Measurements from ENCODE around the gene HCN2.

The HCN2 gene

GRCh38 chr19:623175-623916 is 33.7 kb downstream of the HCN2 start:
- TF ChIP-seq CTCF (IDR thresholded peaks at IDR 0.05; ENCODE audit: insufficient read depth, low read length, poor library complexity, severe bottlenecking): no peak
- no peak for TF ChIP-seq EZH2phosphoT487 (conservative IDR thresholded peaks at IDR 0.05; ENCODE audit: low read length)
- Histone ChIP-seq H3K9me2 (replicated peaks; ENCODE audit: insufficient read depth, low read length) (no peaks in the 10 kb centered on the region), H3K4me3 (ENCODE audit: insufficient read depth, low read length, poor library complexity, severe bottlenecking) (no peak overlapping the region), H3K36me3 (ENCODE audit: low read length) (peaks cover under 1% of the 10 kb centered on the region; the same call in 1 of the 2 replicates), H3K9ac (ENCODE audit: low read length) (no peak overlapping the region), H3F3A (ENCODE audit: insufficient read depth) (no peaks in the 10 kb centered on the region), H3K4me2 (ENCODE audit: low read depth, low read length, poor library complexity, severe bottlenecking) (no peak overlapping the region), H3K27me3 (ENCODE audit: low read length) (no peaks in the 10 kb centered on the region), H3K79me2 (ENCODE audit: insufficient read depth, low read length) (no peaks in the 10 kb centered on the region), H3K27ac (ENCODE audit: low read depth, low read length) (no peak overlapping the region), H4K20me1 (ENCODE audit: low read depth, low read length) (no peaks in the 10 kb centered on the region), H2AFZ (ENCODE audit: low read depth, low read length, severe bottlenecking) (no peak overlapping the region), H3K9me3 (ENCODE audit: insufficient read depth, low read length) (no peaks in the 10 kb centered on the region)

DNA sequence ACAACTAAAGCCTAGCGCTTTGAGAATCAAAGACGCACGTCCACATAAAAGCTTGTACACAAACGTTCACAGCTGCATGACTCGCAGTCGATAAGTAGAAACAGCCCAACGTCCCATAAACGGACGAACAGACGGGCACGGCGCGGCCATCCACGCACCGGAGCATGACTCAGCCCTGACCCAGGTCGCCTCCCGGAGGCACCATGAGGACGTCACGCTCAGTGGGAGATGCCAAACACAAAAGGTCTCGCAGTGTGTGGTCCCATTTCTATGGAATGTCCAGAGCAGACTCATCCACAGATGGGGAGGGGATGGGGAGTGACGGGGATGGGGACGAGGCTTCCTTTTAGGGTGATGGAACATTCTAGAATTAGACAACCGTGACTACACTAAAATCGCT is 34.3 kb downstream of the HCN2 start:
- H3K27ac ChIP-seq (ENCODE audit: low read depth, low read length): no peak overlapping the region
- H3K36me3 ChIP-seq (ENCODE audit: low read length): peaks cover 2% of the 10 kb centered on the region; the same call in 1 of the 2 replicates
- no peak overlapping the region for H2AFZ ChIP-seq (ENCODE audit: low read depth, low read length, severe bottlenecking)
- H3K9me2 ChIP-seq (replicated peaks; ENCODE audit: insufficient read depth, low read length): no peaks in the 10 kb centered on the region
- no peak for TF ChIP-seq CTCF (IDR thresholded peaks at IDR 0.05; ENCODE audit: insufficient read depth, low read length, poor library complexity, severe bottlenecking)
- no peak for TF ChIP-seq EZH2phosphoT487 (conservative IDR thresholded peaks at IDR 0.05; ENCODE audit: low read length)
- no peaks in the 10 kb centered on the region for H3F3A ChIP-seq (ENCODE audit: insufficient read depth)
- H3K9ac ChIP-seq (ENCODE audit: low read length): no peak overlapping the region
- H3K27me3 ChIP-seq (ENCODE audit: low read length): no peaks in the 10 kb centered on the region
- no peak overlapping the region for H3K4me2 ChIP-seq (ENCODE audit: low read depth, low read length, poor library complexity, severe bottlenecking)
- H3K79me2 ChIP-seq (ENCODE audit: insufficient read depth, low read length): no peaks in the 10 kb centered on the region
- no peak overlapping the region for H3K4me3 ChIP-seq (ENCODE audit: insufficient read depth, low read length, poor library complexity, severe bottlenecking)
- H4K20me1 ChIP-seq (ENCODE audit: low read depth, low read length): no peaks in the 10 kb centered on the region
- H3K9me3 ChIP-seq (ENCODE audit: insufficient read depth, low read length): no peaks in the 10 kb centered on the region

DNA sequence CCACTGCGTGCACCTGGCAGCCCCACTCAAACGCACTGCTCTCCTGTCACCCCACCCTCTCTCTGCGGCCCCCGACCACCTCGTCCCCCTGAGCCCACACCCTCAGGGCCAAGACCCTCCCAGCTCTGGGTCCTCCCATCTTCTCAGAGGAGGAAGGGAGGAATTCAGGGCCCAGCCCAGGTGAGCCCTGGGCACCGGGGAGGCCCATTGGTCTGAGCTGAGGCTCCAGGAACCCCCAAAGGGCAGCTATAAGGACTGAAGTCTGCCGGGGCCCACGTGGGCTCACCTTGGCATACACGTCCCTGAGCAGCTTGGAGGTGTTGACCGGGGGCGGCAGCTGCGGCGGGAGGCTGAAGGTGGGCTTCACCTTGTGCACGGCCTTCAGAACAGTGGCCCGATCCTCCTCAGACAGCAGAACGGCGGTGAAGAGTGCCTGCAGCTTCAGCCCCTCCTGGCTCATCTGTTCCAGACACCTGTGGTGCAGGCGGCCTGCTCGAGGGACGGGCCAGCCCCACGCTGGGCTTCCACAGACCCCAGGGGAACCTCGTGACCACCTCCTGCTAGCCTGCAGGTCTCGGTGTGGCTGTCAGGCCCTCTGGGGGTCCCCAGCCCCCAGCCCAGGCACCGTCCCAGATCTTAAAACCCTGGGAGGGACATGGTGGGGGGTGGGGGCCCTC is 34.9 kb downstream of the HCN2 start:
- Histone ChIP-seq H3K4me3 (ENCODE audit: insufficient read depth, low read length, poor library complexity, severe bottlenecking) (no peak overlapping the region), H3K27me3 (ENCODE audit: low read length) (no peaks in the 10 kb centered on the region), H3K79me2 (ENCODE audit: insufficient read depth, low read length) (no peaks in the 10 kb centered on the region), H3K36me3 (ENCODE audit: low read length) (peaks cover 2% of the 10 kb centered on the region; the same call in 1 of the 2 replicates), H4K20me1 (ENCODE audit: low read depth, low read length) (no peaks in the 10 kb centered on the region), H2AFZ (ENCODE audit: low read depth, low read length, severe bottlenecking) (no peak overlapping the region), H3K9me2 (replicated peaks; ENCODE audit: insufficient read depth, low read length) (no peaks in the 10 kb centered on the region), H3K9ac (ENCODE audit: low read length) (no peak overlapping the region), H3F3A (ENCODE audit: insufficient read depth) (no peaks in the 10 kb centered on the region), H3K27ac (ENCODE audit: low read depth, low read length) (no peak overlapping the region), H3K4me2 (ENCODE audit: low read depth, low read length, poor library complexity, severe bottlenecking) (no peak overlapping the region), H3K9me3 (ENCODE audit: insufficient read depth, low read length) (no peaks in the 10 kb centered on the region)
- TF ChIP-seq CTCF (IDR thresholded peaks at IDR 0.05; ENCODE audit: insufficient read depth, low read length, poor library complexity, severe bottlenecking): no peak
- TF ChIP-seq EZH2phosphoT487 (conservative IDR thresholded peaks at IDR 0.05; ENCODE audit: low read length): no peak
